Motor neuron (in vitro differentiated cells): ENCODE data around the gene CAMK2B. TPM values are rescaled to one million over a fixed set of nuclear protein-coding genes. Genes with fewer than 3 reads are reported as not detected.

ENCODE experiments used
- ATAC-seq, 8 experiments: fragments of 200-7000 bp; cut with Tn5 transposase; replicated peaks in 6 of 8; 2 replicates each; pipeline ENCODE4 v1.8.0; 2021; ENCODE audit warnings: mild to moderate bottlenecking in 8 of 8, moderate library complexity in 8 of 8
- H3K27ac ChIP-seq, 2 donors: fragments of 250-450 bp; sonication (Bioruptor Pico); 2 replicates each; pipeline ENCODE4 v1.9.0; 2021; ENCODE audit warnings: antibody characterized with exemption in 2 of 2, mild to moderate bottlenecking in 2 of 2, moderate library complexity in 1 of 2
- H3K4me1 ChIP-seq, 2 donors: fragments of 250-450 bp; sonication (Bioruptor Pico); replicated peaks in 1 of 2; 2 replicates each; pipeline ENCODE4 v1.6.1; 2021; ENCODE audit warnings: antibody characterized with exemption in 2 of 2, mild to moderate bottlenecking in 2 of 2, moderate library complexity in 1 of 2
- H3K4me3 ChIP-seq, 5 donors: fragments of 250-450 bp; sonication (Bioruptor Pico); 2 replicates each; pipeline ENCODE4 v1.9.0; 2021; ENCODE audit warnings: antibody characterized with exemption in 5 of 5, mild to moderate bottlenecking in 5 of 5, moderate library complexity in 4 of 5
- WGBS, 10 experiments: fragments of 450-650 bp; shearing (Covaris generic); methylation state at CpG; one replicate each; pipeline ENCODE4 v1.0.0; 2022; 5-methylcytosine and 5-hydroxymethylcytosine counted together
- in situ Hi-C, 9 experiments: fragments of 400-800 bp; cut with MboI; loops; one replicate each; pipeline ENCODE4 v1.15.0; 2021; ENCODE audit warnings: low sequenced_read_pairs in 9 of 9, low pct_unique_long_range_greater_than_20kb in 2 of 9; ENCODE audit not compliant: unreplicated experiment in 9 of 9
- total RNA-seq, 8 experiments: library from RNA; unstranded; fragments of 300-600 nt; gene quantifications; 2 replicates each; pipeline versions ENCODE4 v1.2.3 to v1.2.4, GENCODE V29; 2022

CAMK2B gene
- total RNA-seq, 8 experiments from 2014 or later, result 2.2 to 23.4 (median 9.9) TPM

DNA sequence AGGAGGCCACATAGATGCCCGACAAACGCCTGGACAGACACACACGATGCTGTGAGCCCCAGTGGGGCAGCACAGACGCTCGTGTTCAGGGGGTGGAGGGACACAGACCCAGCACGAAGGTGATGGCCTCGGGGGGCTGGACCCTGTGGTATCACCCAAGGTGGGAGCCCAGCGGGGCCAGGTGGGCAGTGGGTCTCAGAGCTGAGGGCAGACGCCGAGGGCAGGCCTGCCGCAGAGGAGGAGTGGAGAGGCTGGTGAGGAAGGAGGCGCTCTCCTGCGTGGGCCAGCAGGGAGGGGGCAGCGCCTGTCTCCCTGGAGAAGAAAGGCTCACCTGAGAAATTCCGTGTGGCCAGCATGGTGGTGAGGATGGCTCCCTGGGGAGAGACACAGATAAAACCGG is 85.0 kb downstream of the CAMK2B start:
- in situ Hi-C loops, result loop anchor here in 2 of 9 experiments (25.0 kb wide), 2 partner anchors 247 to 322 kb away; partner anchors contain the start of genes NUDCD3 (in 2 of the 2) and DDX56 (in 1 of the 2)
- no peak for ATAC-seq
- peaks cover 2 to 6% of the 10 kb centered on the region in 2 donors for H3K4me1 ChIP-seq
- no peak overlapping the region for H3K27ac ChIP-seq
- WGBS, 10 experiments, result 20 to 60% (median 50%) methylated on average over 1 of the region's 16 CpGs; no CpG with 5 or more reads in 6 of the 10 experiments
- no peak overlapping the region for H3K4me3 ChIP-seq

DNA sequence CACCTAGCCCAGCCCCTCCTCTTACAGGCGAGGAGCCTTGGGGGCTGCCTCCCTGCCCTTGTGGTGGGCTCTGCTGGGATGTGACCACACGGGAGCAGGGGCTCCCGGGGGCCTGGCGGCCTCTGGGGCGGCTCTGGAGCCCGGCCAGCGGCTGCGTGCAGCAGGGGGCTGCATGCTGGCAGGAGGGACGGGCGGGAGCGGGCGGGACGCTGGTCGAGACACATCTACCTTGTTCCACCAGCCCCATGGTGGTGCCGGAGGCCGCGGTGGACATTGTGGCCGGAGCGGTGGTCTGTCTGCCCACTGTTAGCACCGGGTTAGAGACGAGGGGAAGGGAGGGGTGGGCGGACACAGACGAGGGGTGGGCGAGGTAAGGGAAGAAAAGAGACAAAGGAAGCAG is 86.0 kb downstream of the CAMK2B start:
- H3K4me1 ChIP-seq, result peaks cover 2 to 6% of the 10 kb centered on the region in 2 donors
- no peak overlapping the region for H3K4me3 ChIP-seq
- H3K27ac ChIP-seq, result no peak overlapping the region
- in situ Hi-C loops, result loop anchor here in 2 of 9 experiments (25.0 kb wide), 2 partner anchors 248 to 323 kb away; partner anchors contain the start of genes NUDCD3 (in 2 of the 2) and DDX56 (in 1 of the 2)
- ATAC-seq, result no peak
- WGBS, 10 experiments, result 20% methylated on average over 1 of the region's 24 CpGs; no CpG with 5 or more reads in 9 of the 10 experiments

DNA sequence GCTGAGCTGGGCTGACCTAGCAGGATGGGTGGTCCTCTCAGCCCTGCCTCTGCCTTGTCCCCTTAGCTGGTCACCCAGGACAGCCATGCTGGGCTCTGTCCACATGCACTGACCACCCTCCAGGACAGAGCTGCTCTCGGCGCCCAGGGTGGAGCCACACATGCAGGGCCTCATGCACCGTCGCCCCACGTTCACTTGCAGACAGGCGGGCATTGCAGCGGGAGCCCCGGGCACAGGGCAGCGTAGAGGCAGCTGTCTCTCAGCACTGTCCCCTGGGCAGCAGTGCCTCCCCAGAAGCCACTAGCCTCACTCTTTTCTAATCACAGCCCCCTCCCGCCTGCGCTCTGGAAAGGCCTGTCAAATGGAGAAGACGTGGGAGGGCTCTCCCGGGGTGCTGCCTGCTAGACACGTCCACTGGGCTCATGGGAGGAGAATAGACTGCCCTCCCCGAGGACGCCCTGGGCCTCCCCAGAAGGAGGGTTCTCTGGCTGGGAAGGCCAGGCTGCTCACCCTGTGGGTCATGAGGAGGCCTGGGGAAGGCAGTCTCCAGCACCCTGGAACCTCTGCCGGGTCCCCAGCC is 87.2 kb downstream of the CAMK2B start:
- Histone ChIP-seq H3K4me1 (peaks cover 2 to 6% of the 10 kb centered on the region in 2 donors), H3K27ac (no peak overlapping the region), H3K4me3 (no peak overlapping the region)
- in situ Hi-C loops, result loop anchor here in 2 of 9 experiments (25.0 kb wide), 2 partner anchors 249 to 324 kb away; partner anchors contain the start of genes NUDCD3 (in 2 of the 2) and DDX56 (in 1 of the 2)
- ATAC-seq, result peak in 3 of 8 experiments; percentile 11 to 51 (median 50)
- 71 to 88% (median 80%) methylated on average over 1 to 5 of the region's 17 CpGs; no CpG with 5 or more reads in 7 of the 10 experiments for WGBS, 10 experiments

DNA sequence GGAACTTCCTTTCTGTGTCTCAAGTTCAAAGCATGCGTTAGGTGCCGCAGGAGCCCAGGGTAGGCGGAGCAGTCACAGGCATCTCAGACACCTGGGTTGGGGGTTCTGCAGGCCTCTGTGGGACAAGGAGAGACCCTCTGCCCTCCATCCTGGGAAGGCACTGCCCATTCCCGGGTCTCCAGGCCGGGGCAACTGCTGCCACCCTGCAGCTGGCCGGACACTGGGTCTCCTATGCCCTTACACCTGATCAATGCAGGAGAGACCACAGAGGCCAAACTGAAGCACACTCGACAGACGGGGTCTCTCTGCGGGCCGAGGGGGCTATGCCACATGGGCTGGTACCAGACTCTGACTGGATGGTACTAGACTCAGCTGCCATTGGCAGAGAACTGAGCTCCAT is 87.7 kb downstream of the CAMK2B start:
- Histone ChIP-seq H3K4me3 (no peak overlapping the region), H3K27ac (no peak overlapping the region), H3K4me1 (peaks cover 2 to 6% of the 10 kb centered on the region in 2 donors)
- no peak for ATAC-seq
- 60 to 100% (median 80%) methylated on average over 2 to 4 of the region's 10 CpGs; no CpG with 5 or more reads in 7 of the 10 experiments for WGBS, 10 experiments
- in situ Hi-C loops, result loop anchor here in 2 of 9 experiments (25.0 kb wide), 2 partner anchors 250 to 325 kb away; partner anchors contain the start of genes NUDCD3 (in 2 of the 2) and DDX56 (in 1 of the 2)

DNA sequence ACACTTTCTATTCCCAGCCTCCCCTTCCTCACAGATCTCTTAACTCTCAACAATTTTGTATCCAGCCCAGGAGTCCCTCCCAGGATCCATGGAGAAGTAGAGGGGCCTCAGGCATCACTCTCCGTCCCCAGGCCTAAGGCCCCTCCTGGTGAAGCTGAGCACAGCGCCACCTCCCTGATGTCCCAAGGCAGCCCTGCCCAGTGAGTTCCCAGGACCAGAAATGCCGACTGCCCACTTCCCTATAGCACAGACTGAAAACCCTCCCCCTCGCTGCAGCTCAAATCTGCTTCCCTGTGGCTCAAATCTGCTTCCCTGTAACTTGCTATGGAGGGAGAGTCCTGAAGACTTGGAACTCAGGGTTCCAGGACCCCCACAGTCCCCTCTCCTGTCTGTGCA is 89.1 kb downstream of the CAMK2B start:
- in situ Hi-C loops, result loop anchor here in 2 of 9 experiments (25.0 kb wide), 2 partner anchors 251 to 326 kb away; partner anchors contain the start of genes NUDCD3 (in 2 of the 2) and DDX56 (in 1 of the 2)
- ATAC-seq, result peak; percentile 16 to 46 (median 32)
- WGBS, 10 experiments, result 57 to 100% (median 80%) methylated on average over 1 to 4 of the region's 4 CpGs; no CpG with 5 or more reads in 6 of the 10 experiments
- peaks cover 2 to 6% of the 10 kb centered on the region in 2 donors for H3K4me1 ChIP-seq
- no peak overlapping the region for H3K27ac ChIP-seq
- no peak overlapping the region for H3K4me3 ChIP-seq

DNA sequence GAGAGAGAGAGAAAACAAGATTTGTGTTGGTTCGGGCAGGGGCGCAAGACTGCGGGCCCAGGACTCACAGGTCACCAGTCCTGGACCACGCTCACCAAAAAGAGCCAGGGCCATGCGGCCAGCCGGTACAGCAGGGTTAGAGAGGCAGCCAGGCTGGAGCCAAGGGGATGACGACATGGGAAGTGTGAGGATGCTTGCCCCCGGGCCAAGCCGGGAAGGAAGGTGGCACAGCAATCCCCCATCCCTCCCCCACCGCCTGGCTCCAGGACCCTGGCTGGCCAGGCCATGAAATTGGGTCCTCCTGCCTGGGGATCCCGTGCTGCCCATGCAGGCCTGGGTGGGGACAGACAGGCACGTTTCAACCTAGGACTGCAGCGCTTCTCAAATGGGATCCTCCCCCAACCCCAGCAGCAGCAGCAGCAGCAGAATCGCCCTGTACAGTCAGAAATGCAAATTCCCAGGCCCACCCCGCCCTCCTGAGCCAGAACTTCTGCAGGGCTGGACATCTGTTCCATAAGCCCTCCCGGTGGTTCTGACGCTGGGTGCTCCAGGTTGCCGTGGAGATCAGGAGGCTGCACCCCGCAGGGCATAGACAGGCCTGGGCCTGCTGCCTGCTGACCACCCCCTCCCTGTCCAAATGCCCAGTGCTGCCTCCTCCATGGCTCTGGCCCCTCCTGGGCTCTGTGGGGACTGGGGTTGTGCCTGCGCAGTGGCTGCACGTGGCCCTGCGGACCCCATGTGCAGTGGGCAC is 89.6 kb downstream of the CAMK2B start:
- WGBS, 10 experiments, result 0 to 100% (median 69%) methylated on average over 1 to 7 of the region's 22 CpGs; no CpG with 5 or more reads in 2 of the 10 experiments

DNA sequence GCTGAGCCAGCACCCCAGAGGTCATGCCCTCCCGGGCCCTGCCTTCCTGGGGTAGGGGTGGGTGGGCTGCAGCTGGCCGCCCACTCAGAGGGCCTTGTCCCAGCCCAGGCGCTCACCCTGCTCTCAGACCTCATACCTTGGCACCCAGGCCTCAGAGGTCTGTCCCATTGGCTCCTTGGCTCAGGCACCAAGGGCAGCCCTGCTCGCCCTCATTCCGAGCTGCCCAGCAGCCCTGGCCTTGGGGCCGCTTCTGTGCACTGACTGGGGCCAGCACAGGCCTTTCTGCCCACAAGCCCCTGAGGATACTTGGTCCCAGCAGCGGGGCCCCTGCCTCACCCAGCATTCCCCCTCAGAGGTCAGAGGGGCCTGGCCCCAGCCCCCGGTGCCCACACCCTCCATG is 90.3 kb downstream of the CAMK2B start:
- WGBS, 10 experiments, result 76 to 93% (median 86%) methylated on average over 1 to 7 of the region's 8 CpGs; no CpG with 5 or more reads in 7 of the 10 experiments
- in situ Hi-C loops, result loop anchor here in 2 of 9 experiments (25.0 kb wide), 2 partner anchors 252 to 327 kb away; partner anchors contain the start of genes NUDCD3 (in 2 of the 2) and DDX56 (in 1 of the 2)

More for the DNA sequence above, 89.6 kb downstream of the CAMK2B start:
- Histone ChIP-seq H3K27ac (no peak overlapping the region), H3K4me1 (peaks cover 2 to 6% of the 10 kb centered on the region in 2 donors), H3K4me3 (no peak overlapping the region)
- ATAC-seq, result peak; percentile 65 to 92 (median 72)
- in situ Hi-C loops, result loop anchor here in 2 of 9 experiments (25.0 kb wide), 2 partner anchors 252 to 327 kb away; partner anchors contain the start of genes NUDCD3 (in 2 of the 2) and DDX56 (in 1 of the 2)

DNA sequence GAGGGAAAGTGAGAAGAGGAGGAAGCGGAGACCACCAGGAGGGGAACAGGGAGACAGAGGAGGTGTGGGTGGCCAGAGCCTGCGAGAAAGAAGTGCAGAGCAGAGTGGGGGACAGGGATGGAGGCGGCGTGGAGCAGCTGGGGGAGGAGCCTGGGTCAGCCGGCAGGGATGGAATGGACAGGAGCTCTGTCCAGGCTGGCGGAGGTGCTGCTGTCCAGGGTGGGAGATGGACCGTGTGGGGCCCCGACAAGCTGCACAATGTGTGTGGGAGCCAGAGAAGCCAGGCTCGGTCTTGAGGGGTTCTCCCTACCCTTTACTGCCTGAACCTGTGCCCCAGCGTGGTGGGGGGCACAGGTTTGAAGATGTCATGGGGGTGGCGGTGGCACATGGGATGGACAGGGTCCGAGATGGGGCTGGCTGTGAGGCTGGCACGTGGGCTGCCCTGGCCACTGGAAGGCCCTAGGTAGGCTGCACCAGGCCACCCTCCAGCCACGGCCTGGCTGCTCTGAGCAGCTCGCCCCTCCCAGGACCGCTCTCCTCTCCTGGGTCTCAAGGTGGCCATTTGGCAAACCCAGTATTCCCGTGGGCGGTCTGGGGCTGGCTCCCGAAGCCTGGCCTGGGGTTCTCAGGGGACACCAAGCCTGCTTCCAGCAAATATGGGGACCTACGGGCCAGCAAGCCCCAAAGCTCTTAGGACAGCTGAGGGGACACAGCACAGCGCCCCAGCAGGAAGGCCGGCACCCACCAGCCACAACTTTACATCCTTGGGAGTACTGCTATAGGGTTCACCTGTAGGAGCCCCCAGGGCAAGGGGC is 92.3 kb downstream of the CAMK2B start:
- Histone ChIP-seq H3K27ac (no peak overlapping the region), H3K4me1 (peaks cover 2 to 6% of the 10 kb centered on the region in 2 donors), H3K4me3 (no peak overlapping the region)
- in situ Hi-C loops, result loop anchor here in 2 of 9 experiments (25.0 kb wide), 2 partner anchors 254 to 329 kb away; partner anchors contain the start of genes NUDCD3 (in 2 of the 2) and DDX56 (in 1 of the 2)
- no peak for ATAC-seq
- WGBS, 10 experiments, result 60 to 100% (median 71%) methylated on average over 1 to 8 of the region's 22 CpGs; no CpG with 5 or more reads in 3 of the 10 experiments

More for the DNA sequence above, 90.3 kb downstream of the CAMK2B start:
- Histone ChIP-seq H3K4me3 (no peak overlapping the region), H3K27ac (no peak overlapping the region), H3K4me1 (peaks cover 2 to 6% of the 10 kb centered on the region in 2 donors)
- no peak for ATAC-seq

DNA sequence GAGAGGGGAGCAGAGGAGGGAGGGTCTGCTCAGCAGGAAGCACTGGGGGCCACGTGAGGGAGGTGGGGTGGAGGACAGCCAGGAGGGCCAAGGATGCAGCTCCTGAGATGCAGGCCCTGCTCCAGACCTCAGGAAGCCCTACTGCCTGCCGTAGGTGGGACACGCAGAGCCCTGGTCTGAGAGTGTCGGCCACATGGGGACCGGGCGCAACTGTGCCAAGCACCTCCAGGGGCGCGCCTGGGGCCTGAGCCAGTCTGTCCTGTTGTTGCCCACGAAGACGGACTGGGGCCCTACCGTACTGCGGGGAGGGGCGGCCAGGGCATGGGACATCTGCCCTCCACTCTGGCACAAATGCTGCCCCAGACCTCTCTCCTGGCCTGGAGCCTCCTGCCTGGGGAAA is 93.0 kb downstream of the CAMK2B start:
- WGBS, 10 experiments, result 50 to 100% (median 97%) methylated on average over 1 to 5 of the region's 13 CpGs; no CpG with 5 or more reads in 6 of the 10 experiments
- ATAC-seq, result no peak
- in situ Hi-C loops, result loop anchor here in 2 of 9 experiments (25.0 kb wide), 2 partner anchors 255 to 330 kb away; partner anchors contain the start of genes NUDCD3 (in 2 of the 2) and DDX56 (in 1 of the 2)
- H3K27ac ChIP-seq, result no peak overlapping the region
- H3K4me3 ChIP-seq, result no peak overlapping the region
- peaks cover 2 to 6% of the 10 kb centered on the region in 2 donors for H3K4me1 ChIP-seq

DNA sequence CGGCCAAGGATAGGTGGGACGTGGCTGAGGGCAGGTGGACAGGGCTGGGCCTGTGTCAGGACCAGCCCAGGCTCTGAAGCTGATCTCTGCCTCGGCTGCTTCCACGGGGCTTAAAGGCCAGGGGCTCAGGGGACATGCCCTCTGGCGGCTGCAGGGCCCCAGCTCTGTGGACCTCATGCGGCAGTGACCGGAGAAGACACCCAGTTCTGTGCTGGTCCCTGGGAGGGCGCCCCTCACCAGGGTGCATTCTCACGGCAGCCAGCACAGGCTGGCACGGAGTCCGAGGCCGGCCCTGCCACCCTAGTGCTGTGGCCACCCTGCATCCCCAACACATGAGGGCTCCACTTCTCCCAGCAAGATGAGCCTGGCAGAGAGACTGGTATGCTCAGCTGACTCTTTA is 94.3 kb downstream of the CAMK2B start:
- in situ Hi-C loops, result loop anchor here in 2 of 9 experiments (25.0 kb wide), 2 partner anchors 256 to 331 kb away; partner anchors contain the start of genes NUDCD3 (in 2 of the 2) and DDX56 (in 1 of the 2)
- no peak overlapping the region for H3K27ac ChIP-seq
- 61 to 92% methylated on average over 3 to 4 of the region's 12 CpGs; no CpG with 5 or more reads in 8 of the 10 experiments for WGBS, 10 experiments

DNA sequence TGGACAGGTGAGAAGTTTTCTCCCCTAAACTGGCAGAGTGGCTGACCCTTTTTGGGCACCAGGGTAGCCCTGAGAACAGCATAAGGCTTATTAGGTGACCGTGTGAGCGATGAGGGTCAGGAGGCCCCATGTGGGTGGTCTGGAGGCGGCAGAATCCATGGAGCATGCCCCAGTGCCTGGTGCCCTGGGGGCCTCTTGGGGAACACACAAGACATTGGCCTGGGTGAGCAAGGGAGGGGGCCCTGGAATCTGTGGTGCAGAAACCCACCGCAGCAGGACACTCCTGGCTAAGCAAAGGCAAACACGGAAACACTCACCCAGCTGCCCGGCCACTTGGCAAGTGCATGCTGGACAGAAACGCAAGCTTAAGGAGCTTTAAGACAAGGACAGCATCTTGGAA is 95.1 kb downstream of the CAMK2B start:
- no peak for ATAC-seq
- in situ Hi-C loops, result loop anchor here in 2 of 9 experiments (25.0 kb wide), 2 partner anchors 257 to 332 kb away; partner anchors contain the start of genes NUDCD3 (in 2 of the 2) and DDX56 (in 1 of the 2)
- 73 to 93% (median 91%) methylated on average over 3 to 4 of the region's 7 CpGs; no CpG with 5 or more reads in 7 of the 10 experiments for WGBS, 10 experiments
- Histone ChIP-seq H3K4me3 (no peak overlapping the region), H3K27ac (no peak overlapping the region), H3K4me1 (no peaks in the 10 kb centered on the region)

More for the DNA sequence above, 94.3 kb downstream of the CAMK2B start:
- H3K4me3 ChIP-seq, result no peak overlapping the region
- no peak for ATAC-seq
- peaks cover 1 to 5% of the 10 kb centered on the region in 2 donors for H3K4me1 ChIP-seq
